PFSK-1 (cell line): Measurements from ENCODE around the gene EIPR1.

Experiments used
- FOXP2 ChIP-seq: optimal IDR thresholded peaks from 2 replicates; pipeline ENCODE3; 2011; ENCODE audit warnings: borderline replicate concordance, control low read depth, inconsistent platforms; ENCODE audit not compliant: insufficient read depth; ENCODE audit errors: extremely low read length, extremely low read depth
- POLR2AphosphoS5 ChIP-seq: IDR thresholded peaks from 2 replicates; pipeline ENCODE4 v1.6.1; 2012; ENCODE audit warnings: low read depth, mild to moderate bottlenecking, control low read depth, low read length, moderate library complexity
- SIN3A ChIP-seq: IDR thresholded peaks from 2 replicates; pipeline ENCODE4 v1.6.1; 2012; ENCODE audit warnings: mild to moderate bottlenecking, low read length, moderate library complexity, borderline replicate concordance; ENCODE audit not compliant: insufficient read depth
- TAF1 ChIP-seq: IDR thresholded peaks from 2 replicates; pipeline ENCODE4 v1.6.1; 2012; ENCODE audit warnings: low read length, control low read depth, borderline replicate concordance; ENCODE audit not compliant: insufficient read depth
- TF ChIP-seq, protein P1 (sequence below), 2 experiments: IDR thresholded peaks; 2 replicates each; pipeline versions ENCODE4 v1.6.1 to v1.8.0; 2011 to 2012; ENCODE audit warnings: low read depth in 2 of 2, low read length in 2 of 2, control low read depth in 1 of 2, inconsistent platforms in 1 of 2, mild to moderate bottlenecking in 1 of 2, moderate library complexity in 1 of 2; ENCODE audit not compliant: insufficient read depth in 1 of 2

The EIPR1 gene

GRCh38 chr2:3256605-3257004 lies 121.0 kb downstream of the EIPR1 start:
- no peak for TF ChIP-seq TAF1
- no peak for TF ChIP-seq SIN3A
- no peak for TF ChIP-seq FOXP2
- TF ChIP-seq POLR2AphosphoS5: no peak
- TF ChIP-seq, protein P1, sequence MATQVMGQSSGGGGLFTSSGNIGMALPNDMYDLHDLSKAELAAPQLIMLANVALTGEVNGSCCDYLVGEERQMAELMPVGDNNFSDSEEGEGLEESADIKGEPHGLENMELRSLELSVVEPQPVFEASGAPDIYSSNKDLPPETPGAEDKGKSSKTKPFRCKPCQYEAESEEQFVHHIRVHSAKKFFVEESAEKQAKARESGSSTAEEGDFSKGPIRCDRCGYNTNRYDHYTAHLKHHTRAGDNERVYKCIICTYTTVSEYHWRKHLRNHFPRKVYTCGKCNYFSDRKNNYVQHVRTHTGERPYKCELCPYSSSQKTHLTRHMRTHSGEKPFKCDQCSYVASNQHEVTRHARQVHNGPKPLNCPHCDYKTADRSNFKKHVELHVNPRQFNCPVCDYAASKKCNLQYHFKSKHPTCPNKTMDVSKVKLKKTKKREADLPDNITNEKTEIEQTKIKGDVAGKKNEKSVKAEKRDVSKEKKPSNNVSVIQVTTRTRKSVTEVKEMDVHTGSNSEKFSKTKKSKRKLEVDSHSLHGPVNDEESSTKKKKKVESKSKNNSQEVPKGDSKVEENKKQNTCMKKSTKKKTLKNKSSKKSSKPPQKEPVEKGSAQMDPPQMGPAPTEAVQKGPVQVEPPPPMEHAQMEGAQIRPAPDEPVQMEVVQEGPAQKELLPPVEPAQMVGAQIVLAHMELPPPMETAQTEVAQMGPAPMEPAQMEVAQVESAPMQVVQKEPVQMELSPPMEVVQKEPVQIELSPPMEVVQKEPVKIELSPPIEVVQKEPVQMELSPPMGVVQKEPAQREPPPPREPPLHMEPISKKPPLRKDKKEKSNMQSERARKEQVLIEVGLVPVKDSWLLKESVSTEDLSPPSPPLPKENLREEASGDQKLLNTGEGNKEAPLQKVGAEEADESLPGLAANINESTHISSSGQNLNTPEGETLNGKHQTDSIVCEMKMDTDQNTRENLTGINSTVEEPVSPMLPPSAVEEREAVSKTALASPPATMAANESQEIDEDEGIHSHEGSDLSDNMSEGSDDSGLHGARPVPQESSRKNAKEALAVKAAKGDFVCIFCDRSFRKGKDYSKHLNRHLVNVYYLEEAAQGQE (IDR thresholded peaks at IDR 0.05; ENCODE audit: insufficient read depth in 1 of 2, low read depth in 2 of 2, low read length in 2 of 2): no peak

DNA sequence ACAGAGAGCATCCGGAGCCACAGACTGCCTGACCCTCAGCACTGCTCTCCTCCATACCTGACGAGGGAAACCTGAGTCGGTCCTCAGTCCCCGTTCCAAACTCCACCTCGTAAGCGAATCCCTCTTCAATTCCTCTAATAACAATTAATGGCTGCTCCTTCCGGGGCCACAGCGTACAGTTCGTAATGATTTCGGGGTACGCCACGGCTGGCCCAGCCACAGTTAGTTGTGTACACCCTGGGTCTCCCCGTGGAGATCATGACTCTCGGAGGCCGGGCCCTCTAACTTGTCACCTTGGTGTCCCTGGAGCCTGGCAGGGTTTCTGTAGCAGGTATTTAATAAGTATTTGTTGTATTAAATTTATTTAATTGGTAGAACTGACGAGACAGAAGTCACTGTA lies 121.5 kb downstream of the EIPR1 start:
- TF ChIP-seq TAF1 (no peak), FOXP2 (no peak), POLR2AphosphoS5 (no peak), SIN3A (no peak)
- TF ChIP-seq, protein P1 (IDR thresholded peaks at IDR 0.05; ENCODE audit: insufficient read depth in 1 of 2, low read depth in 2 of 2, low read length in 2 of 2): no peak

GRCh38 chr2:3254442-3254941 lies 123.1 kb downstream of the EIPR1 start:
- TF ChIP-seq, protein P1 (IDR thresholded peaks at IDR 0.05; ENCODE audit: insufficient read depth in 1 of 2, low read depth in 2 of 2, low read length in 2 of 2): no peak
- TF ChIP-seq SIN3A (no peak), FOXP2 (no peak), TAF1 (no peak), POLR2AphosphoS5 (no peak)

GRCh38 chr2:3253913-3254441 lies 123.6 kb downstream of the EIPR1 start:
- TF ChIP-seq POLR2AphosphoS5 (no peak), SIN3A (no peak), FOXP2 (no peak), TAF1 (no peak)
- TF ChIP-seq, protein P1 (IDR thresholded peaks at IDR 0.05; ENCODE audit: insufficient read depth in 1 of 2, low read depth in 2 of 2, low read length in 2 of 2): no peak
